Hepatocyte (in vitro differentiated cells): ENCODE data around the gene LEKR1. TPM values are rescaled to one million over a fixed set of nuclear protein-coding genes. Genes with fewer than 3 reads are reported as not detected.

ENCODE experiments used
- DNase-seq: peaks from one replicate; pipeline ENCODE4 v3.0.0-alpha.2; 2016; ENCODE audit warnings: low spot score
- H2AFZ ChIP-seq: fragments of 200-600 bp; sonication (generic); 2 replicates; pipeline ENCODE4 v1.6.0; 2016; ENCODE audit warnings: antibody characterized with exemption, mild to moderate bottlenecking
- H3K27ac ChIP-seq: fragments of 200-600 bp; sonication (generic); 2 replicates; pipeline ENCODE4 v1.5.1; 2016; ENCODE audit warnings: mild to moderate bottlenecking
- H3K27me3 ChIP-seq: fragments of 200-600 bp; sonication (generic); 2 replicates; pipeline ENCODE4 v1.6.1; 2016
- H3K36me3 ChIP-seq: fragments of 200-600 bp; sonication (generic); replicated peaks from 2 replicates; pipeline ENCODE4 v1.5.1; 2016; ENCODE audit warnings: low read depth; ENCODE audit not compliant: insufficient read depth
- H3K4me1 ChIP-seq: fragments of 200-600 bp; sonication (generic); 2 replicates; pipeline ENCODE4 v1.5.1; 2016; ENCODE audit warnings: mild to moderate bottlenecking, moderate library complexity; ENCODE audit not compliant: insufficient read depth
- H3K4me2 ChIP-seq: fragments of 200-600 bp; sonication (generic); 2 replicates; pipeline ENCODE4 v1.6.0; 2016
- H3K4me3 ChIP-seq: fragments of 200-600 bp; sonication (generic); 2 replicates; pipeline ENCODE4 v1.5.1; 2016; ENCODE audit warnings: mild to moderate bottlenecking
- H3K79me2 ChIP-seq: fragments of 200-600 bp; sonication (generic); 2 replicates; pipeline ENCODE4 v1.6.0; 2017; ENCODE audit warnings: mild to moderate bottlenecking
- H3K9me2 ChIP-seq: fragments of 200-600 bp; sonication (generic); replicated peaks from 2 replicates; pipeline ENCODE4 v1.6.0; 2017; ENCODE audit warnings: mild to moderate bottlenecking; ENCODE audit not compliant: insufficient read depth
- H3K9me3 ChIP-seq: fragments of 200-600 bp; sonication (generic); 2 replicates; pipeline ENCODE4 v1.5.1; 2016; ENCODE audit warnings: low read depth, mild to moderate bottlenecking
- H4K20me1 ChIP-seq: fragments of 200-600 bp; sonication (generic); 2 replicates; pipeline ENCODE4 v1.6.0; 2016; ENCODE audit warnings: mild to moderate bottlenecking; ENCODE audit not compliant: insufficient read depth, poor library complexity, severe bottlenecking
- EZH2 ChIP-seq: fragments of 200-600 bp; sonication (generic); IDR thresholded peaks from 2 replicates; pipeline ENCODE4 v1.6.1; 2016; ENCODE audit warnings: antibody characterized with exemption, mild to moderate bottlenecking, borderline replicate concordance
- EZH2phosphoT487 ChIP-seq: fragments of 200-600 bp; sonication (generic); IDR thresholded peaks from one replicate; pipeline ENCODE4 v1.6.1; 2018; ENCODE audit warnings: antibody characterized with exemption, mild to moderate bottlenecking, low read depth, moderate library complexity; ENCODE audit not compliant: unreplicated experiment, severe bottlenecking
- WGBS: methylation state at CpG from one replicate; pipeline ENCODE4 v1.1.6; 2016; ENCODE audit warnings: low lambda C conversion rate; ENCODE audit errors: missing lambda C conversion rate; 5-methylcytosine and 5-hydroxymethylcytosine counted together
- polyA plus RNA-seq: library from polyadenylated mRNA; unstranded; fragments of >200 nt; fragmentation: Nextera tagmentation; extraction: Ambion mirVana; gene quantifications from 2 replicates; pipeline ENCODE4 v1.2.1, GENCODE V29; 2016
- total RNA-seq: library from RNA; depleted of rRNA; stranded (reverse); fragments of >200 nt; gene quantifications from 2 replicates; pipeline ENCODE4 v1.2.3, GENCODE V29; 2014
- TF ChIP-seq, protein P1 (sequence below): fragments of 200-600 bp; sonication (generic); IDR thresholded peaks from 2 replicates; pipeline ENCODE4 v1.5.1; 2016; ENCODE audit warnings: antibody characterized with exemption, mild to moderate bottlenecking; ENCODE audit not compliant: poor library complexity

Gene LEKR1
- total and polyA plus RNA-seq, 2 experiments from 2014 or later = 1.1 to 2.1 TPM

DNA sequence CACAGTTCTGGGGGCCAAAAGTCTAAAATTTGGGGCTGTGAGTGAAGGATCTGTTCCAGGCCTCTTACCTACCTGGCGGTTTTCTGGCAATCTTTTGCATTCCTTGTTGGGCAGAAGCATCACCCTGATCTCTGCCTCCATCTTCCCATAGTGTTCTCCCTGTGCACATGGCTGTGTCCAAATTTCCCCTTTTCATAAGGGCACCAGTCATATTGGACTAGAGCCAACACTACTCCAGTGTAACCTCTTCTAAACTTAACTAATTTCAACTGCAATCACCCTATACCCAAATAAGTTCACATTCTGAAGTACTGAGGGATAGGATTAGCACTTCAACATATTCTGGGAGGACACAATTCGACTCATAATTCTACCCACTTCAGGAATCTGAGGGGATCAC lies 248.8 kb downstream of the LEKR1 start:
- H4K20me1 ChIP-seq = no peaks in the 10 kb centered on the region
- no peak for DNase-seq
- H3K4me1 ChIP-seq = peaks cover 8% of the 10 kb centered on the region
- no peaks in the 10 kb centered on the region for H3K9me3 ChIP-seq
- no peaks in the 10 kb centered on the region for H3K9me2 ChIP-seq
- WGBS = 96% methylated on average over 2 of the region's 2 CpGs
- H3K27ac ChIP-seq = no peak overlapping the region
- H3K79me2 ChIP-seq = no peaks in the 10 kb centered on the region
- H3K27me3 ChIP-seq = no peaks in the 10 kb centered on the region
- no peak overlapping the region for H2AFZ ChIP-seq
- no peak overlapping the region for H3K4me2 ChIP-seq
- TF ChIP-seq, protein P1, sequence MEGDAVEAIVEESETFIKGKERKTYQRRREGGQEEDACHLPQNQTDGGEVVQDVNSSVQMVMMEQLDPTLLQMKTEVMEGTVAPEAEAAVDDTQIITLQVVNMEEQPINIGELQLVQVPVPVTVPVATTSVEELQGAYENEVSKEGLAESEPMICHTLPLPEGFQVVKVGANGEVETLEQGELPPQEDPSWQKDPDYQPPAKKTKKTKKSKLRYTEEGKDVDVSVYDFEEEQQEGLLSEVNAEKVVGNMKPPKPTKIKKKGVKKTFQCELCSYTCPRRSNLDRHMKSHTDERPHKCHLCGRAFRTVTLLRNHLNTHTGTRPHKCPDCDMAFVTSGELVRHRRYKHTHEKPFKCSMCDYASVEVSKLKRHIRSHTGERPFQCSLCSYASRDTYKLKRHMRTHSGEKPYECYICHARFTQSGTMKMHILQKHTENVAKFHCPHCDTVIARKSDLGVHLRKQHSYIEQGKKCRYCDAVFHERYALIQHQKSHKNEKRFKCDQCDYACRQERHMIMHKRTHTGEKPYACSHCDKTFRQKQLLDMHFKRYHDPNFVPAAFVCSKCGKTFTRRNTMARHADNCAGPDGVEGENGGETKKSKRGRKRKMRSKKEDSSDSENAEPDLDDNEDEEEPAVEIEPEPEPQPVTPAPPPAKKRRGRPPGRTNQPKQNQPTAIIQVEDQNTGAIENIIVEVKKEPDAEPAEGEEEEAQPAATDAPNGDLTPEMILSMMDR = no peak
- no peak for TF ChIP-seq EZH2phosphoT487
- TF ChIP-seq EZH2 = no peak
- H3K4me3 ChIP-seq = no peak overlapping the region
- H3K36me3 ChIP-seq = no peaks in the 10 kb centered on the region

DNA sequence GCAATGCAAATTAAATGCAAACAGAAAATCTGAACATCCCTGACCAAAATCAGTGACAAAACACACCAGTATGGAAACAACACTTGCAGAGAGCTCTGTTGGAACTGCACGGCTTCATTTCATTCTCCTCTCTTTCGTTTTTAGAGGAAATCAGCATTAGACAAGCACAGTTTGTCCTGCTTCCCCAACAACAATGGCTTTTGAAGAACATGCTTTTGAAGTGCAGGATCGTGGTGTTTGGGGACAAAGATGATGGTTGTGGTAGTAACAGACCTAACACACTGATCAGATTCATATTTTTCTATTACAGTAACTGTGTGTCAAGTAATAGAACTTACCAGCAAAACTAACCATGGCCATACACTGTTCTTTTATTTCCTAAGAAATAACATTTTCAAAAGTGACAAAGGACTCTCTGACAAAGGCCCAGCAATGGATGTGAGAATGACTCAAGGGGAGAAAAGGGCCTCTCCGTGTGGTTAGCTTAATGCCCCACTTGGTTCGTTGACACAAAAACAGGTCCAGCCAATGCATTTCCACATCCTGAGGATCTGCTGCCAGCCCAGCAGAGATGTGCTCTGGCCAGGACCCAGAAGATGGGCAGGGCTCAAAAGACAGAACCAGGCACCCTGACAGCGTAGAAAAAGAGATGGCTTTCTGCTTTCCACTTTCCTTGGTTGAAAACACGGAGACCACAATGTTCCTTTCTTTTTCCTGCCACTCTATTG lies 249.7 kb downstream of the LEKR1 start:
- H2AFZ ChIP-seq = no peak overlapping the region
- no peaks in the 10 kb centered on the region for H3K36me3 ChIP-seq
- H3K27me3 ChIP-seq = no peaks in the 10 kb centered on the region
- H3K9me3 ChIP-seq = no peaks in the 10 kb centered on the region
- no peaks in the 10 kb centered on the region for H3K9me2 ChIP-seq
- no peaks in the 10 kb centered on the region for H4K20me1 ChIP-seq
- no peak overlapping the region for H3K4me2 ChIP-seq
- WGBS = 68% methylated on average over 7 of the region's 7 CpGs
- no peak overlapping the region for H3K27ac ChIP-seq
- no peaks in the 10 kb centered on the region for H3K4me1 ChIP-seq
- no peaks in the 10 kb centered on the region for H3K79me2 ChIP-seq
- TF ChIP-seq, protein P1 = no peak
- TF ChIP-seq EZH2phosphoT487 = no peak
- TF ChIP-seq EZH2 = no peak
- DNase-seq = no peak
- no peak overlapping the region for H3K4me3 ChIP-seq

DNA sequence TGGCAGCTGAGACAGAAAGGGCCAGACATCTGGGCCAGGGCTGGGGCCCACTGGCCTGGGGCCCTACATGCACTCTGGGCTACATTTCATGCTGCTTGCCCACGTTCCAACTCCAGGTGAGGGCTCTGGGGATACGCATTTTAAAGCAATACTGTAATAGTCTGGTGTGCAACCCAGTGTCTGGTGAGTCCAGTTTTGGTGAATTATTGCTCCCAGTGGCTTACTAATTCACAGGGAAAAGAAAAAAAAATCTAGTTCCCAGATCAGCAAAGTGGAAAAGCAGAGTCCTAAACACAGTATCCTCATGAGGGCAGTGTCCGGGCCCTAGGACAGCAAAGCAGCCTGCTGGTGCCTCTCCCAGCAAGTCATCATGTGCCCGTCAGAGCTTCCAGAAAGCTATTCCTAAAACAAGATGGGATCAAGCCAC lies 251.4 kb downstream of the LEKR1 start:
- Histone ChIP-seq H3K27me3 (no peaks in the 10 kb centered on the region), H3K36me3 (no peaks in the 10 kb centered on the region), H3K4me2 (no peak overlapping the region), H3K4me3 (no peak overlapping the region), H2AFZ (no peak overlapping the region), H3K27ac (no peak overlapping the region), H4K20me1 (no peaks in the 10 kb centered on the region), H3K4me1 (peaks cover 4% of the 10 kb centered on the region), H3K9me3 (no peaks in the 10 kb centered on the region), H3K79me2 (no peaks in the 10 kb centered on the region), H3K9me2 (no peaks in the 10 kb centered on the region)
- WGBS = 85% methylated on average over 4 of the region's 4 CpGs
- TF ChIP-seq EZH2phosphoT487 (no peak), EZH2 (no peak)
- TF ChIP-seq, protein P1 = no peak
- no peak for DNase-seq
